NCI-H2227 (cell line): ENCODE data around the gene RET.

Source experiments
- DNase-seq: peaks from one replicate; lab custom pipeline; 2025; ENCODE audit not compliant: unreplicated experiment; lab: John Stamatoyannopoulos, UW

RET gene

DNA sequence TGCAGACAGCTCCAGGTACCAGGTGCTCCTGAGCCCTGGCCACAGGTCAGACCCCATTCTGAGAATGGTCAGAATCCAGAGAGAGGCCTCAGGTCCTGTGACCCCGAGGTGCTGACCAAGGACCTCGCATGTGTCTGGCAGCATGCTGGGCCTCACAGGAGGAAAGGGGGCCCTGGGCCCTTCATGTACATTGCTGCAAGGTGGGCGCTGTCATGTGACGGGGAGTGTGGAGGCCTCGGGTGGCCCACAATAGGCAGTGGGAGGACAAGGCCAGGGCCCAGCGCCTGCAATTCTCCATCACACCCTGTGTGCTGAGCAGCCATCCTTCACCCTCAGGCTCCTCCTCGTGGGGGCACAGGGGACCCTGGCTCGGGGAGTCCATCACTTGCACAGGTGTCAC is 15.5 kb upstream of the RET start:
- no peak for DNase-seq

DNA sequence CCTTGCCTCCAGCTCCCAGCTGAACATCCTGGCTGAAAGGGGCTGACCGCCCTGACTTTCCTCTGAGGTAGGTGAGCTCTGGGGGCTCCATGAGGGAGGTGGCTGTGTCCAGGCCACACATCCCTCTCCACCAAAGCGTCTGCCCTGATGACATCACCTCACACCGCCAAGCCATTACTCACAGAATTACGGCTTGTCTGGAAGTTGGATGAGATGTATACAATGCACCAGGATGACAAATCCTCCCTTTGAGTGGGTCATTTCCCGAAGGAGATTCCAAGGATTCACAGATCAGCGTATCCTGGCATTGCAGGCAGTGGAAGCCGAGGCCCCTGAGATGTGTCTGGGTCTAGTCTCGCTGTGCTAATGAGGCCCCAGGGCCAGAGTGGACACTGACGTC is 15.1 kb upstream of the RET start:
- no peak for DNase-seq

DNA sequence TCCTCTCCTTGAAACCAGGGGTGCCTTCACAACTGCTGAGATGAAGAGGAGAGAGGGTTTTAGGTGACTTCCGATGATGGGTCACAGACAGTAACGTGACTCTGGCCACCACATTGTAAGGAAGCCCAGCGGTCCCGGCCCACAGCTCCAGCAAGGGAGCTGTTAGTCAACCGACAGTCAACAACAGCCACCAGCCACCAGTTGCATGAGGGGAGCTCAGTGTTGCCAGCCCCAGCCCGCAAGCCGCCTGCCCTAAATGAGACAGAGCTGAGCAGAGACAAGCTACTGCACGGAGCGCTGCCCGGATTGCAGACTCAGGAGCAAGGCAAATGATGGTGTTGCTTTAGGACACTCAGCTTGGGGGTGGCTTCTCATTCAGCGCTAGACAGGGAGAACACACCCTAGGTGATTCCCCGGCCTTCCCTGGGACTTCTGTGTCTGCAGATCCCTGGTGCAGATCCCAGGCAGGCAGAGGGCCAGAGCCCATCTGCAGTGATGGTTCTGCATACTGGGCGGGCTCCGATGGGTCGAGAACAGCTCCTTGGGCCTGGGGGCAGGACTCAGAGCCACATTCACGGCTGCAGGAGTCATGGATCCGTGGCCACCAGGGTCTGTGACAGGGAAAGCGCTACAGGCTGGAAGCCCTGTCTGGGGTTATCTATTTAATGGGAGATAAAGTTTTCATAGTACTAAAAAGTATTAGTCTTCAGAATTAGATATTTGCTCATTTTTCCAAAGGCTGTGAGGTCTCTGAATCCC is 14.3 kb upstream of the RET start:
- no peak for DNase-seq

DNA sequence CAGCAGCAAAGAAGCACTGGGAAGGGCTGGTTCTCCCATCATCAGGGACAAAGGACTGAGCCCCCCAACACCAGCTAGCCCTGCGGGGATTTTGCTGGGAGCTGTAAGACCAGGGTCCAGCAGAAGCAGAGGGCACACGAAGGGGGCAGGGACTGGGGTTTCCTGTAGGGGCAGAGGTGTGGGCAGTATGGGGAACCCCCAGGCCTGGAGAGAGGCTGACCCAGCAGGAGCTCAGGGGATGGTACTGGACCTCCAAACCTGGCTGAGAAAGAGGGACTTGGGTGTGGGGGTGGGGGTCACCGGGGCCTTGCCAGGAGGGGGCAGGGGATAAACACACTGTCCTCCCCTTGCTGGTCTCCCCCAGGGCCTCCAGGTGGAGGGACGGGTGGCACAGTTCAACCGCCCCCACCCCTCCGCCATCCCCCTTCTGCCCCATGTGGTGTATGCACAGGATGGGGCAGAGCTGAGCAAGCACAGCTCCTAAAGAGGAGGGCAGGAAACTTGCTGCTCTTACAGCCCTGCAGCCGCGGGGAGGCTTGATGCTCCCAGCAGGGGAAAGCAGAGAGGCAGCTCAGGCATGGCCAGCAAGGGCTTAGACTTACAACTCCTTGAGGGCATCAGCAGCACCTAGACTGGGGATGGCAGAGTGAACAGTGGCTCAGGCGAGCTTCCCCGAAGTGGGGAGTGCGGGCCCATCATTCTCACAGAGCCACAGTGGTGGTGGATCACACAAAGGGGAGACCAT is 12.4 kb upstream of the RET start:
- no peak for DNase-seq

DNA sequence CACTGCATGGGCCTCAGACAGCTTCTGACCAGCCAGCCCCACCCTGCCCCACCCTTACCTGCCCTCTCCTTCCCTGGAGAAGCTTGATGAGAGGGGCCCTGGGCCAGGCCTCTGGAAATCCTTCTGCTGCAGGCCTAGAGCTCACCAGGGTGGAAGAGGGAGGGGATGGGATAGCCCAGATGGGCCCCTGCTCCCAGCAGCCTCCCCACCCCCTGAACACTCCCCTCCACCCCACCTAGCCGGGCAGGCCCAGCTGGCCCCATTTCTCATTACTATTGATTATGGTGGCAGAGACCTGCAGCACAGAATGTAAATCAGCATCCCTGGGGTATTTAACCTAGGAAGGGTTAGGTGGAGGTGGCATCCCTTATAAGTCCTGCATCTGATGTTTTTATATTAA is 11.6 kb upstream of the RET start:
- DNase-seq: no peak

DNA sequence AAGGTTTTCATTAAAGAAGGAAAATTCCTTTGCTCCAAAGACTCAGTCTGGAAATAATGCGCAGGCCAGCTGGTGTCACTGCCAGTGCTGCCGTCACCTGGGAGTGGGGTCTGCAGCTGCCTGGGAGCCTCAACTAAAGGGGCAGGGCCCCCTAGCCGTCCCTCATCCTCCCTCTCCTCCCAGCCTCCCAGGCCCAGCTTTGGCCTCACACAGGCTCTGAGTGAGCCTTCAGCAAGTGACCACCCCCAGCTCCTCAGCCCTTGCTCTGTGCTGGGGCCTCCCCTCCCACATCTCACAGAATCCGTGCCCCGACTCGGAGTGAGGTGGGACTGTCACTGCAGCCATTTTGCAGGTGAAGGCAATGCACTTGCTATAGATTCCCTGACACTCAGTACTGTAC is 11.1 kb upstream of the RET start:
- DNase-seq: no peak

DNA sequence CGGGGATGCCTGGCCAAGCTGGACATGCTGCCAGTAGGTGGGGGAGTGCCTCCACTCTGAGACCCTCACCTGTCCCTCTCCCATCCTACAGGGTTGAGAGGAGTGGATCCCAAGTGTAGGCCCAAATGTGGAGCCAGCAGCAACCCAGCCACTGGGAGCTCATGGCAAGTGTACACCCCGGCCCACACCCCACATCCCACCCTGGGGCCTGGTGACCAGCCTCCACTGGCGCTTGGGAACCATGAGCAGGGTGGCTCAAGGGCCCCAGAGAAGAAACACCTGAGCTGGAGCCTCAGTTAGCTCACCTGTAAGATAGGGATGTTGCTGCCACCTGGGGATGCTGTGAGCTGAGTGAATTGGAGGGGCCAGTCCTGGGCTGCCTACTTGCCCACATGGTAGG is 10.4 kb upstream of the RET start:
- DNase-seq: no peak

DNA sequence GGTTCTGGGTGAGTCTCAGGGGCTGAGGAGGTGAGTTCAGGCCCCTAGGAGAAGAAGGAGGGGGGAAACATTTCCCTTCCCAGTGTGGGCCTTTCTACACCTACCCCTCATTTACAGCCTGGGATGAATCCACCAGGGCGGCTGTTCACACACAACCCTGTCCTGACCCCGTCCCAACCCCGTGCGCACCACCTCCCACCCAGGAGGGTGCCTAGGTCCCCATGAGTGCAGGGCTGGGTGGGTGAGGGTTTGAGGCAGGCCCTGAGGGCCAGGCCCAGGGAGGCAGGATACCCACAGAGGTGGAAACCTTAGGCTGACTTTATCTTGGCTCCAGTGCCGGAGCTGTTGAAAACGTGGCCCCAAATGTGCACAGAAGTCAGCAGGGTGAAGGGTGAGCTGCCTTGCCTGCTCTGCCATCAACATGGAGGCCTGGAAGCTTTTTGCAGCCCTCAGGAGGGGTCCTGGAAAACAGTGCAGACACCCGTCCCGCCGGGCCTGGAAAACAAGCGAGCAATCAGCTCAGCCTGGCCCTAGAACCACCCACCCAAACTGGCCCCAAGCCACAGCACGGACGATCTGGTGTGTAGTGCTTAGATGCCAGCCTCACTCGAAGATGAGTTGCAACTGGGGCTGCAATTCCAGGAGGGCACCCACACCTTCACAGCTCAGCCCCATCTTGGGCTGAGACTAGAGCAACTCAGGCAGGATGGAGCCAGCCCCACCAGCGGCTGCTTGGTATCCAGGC is 9.3 kb upstream of the RET start:
- no peak for DNase-seq

DNA sequence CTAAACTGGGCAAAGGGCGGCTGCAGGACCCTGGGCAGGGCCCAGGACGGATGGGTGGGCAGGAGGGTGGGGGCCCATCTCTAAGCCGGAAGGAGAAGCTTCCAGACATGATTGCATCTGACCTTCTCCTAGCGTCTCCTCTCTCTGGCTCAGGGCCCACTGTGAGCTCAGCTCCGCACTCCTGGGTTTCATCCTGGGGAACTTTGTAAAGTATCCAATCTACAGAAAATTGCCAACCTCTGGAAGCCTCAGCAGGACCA is 8.8 kb upstream of the RET start:
- no peak for DNase-seq

DNA sequence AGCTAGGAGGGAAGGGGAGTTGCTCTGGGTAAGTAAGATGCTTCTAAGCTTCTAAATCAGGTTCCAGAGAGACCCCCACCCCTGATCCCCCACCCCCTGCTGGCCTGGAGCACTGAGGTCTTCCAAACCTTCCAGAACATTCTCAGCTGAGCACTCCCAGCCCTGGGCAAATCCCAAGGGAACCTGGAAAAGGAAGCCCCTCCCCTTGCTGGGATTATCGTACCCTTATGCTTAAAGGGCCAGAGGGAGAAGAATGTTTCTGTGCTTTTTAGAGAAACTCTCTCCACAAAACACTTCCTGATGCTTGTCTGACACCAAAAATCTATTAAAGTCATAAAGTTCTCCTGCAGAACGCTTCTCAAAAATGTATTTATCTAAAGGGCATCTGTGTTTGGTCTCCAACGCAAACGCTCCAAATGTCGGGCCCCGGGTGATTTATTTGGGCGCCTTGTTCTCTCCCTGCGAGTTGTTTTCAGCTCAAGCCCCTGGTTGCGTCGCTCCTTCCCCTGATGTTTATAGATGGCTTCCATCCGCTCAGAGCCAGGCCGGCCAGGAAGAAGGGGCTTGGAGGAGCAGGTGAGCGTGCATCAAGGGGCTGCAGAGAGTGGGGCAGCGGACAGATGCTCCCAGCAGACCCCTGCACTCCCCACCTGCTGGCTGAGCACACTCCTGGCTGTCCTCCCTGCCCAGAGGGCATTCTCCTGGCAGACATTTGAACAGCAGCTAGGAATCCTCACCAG is 8.2 kb upstream of the RET start:
- DNase-seq: no peak

DNA sequence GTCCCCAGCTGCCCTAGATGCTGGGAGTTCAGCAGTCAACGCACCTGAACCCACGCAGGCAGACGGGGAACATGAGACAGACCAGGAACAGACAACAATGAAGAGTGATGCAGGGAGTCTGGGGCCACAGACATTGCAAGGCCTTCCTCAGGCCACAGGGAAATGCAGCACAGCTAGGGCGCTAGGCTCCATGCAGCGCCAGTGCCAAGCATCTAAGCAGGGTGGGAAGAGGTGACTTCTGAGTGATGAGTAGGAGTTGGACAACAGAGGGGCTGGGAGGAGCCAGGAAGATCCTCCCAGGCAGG is 7.7 kb upstream of the RET start:
- DNase-seq: no peak

DNA sequence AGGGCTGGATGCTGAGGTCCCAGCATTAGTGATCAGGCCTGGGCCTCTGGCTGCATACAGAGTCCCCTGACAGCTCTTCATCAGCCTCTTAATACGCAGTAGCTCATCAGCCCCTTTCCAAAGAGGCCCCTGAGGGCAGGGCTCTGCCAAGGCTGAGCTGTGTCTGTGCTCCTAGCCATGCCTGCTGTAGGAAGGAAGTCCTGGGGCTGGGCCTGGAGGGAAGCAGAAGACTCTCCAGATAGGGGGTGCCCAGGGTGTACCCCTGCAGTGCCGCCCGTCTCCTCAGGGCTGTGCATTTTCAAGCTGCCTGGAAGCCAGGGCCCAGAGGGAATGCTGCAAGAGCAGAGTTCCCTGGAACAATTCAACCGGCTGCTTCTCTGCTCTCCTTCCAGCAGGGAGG is 7.3 kb upstream of the RET start:
- no peak for DNase-seq

DNA sequence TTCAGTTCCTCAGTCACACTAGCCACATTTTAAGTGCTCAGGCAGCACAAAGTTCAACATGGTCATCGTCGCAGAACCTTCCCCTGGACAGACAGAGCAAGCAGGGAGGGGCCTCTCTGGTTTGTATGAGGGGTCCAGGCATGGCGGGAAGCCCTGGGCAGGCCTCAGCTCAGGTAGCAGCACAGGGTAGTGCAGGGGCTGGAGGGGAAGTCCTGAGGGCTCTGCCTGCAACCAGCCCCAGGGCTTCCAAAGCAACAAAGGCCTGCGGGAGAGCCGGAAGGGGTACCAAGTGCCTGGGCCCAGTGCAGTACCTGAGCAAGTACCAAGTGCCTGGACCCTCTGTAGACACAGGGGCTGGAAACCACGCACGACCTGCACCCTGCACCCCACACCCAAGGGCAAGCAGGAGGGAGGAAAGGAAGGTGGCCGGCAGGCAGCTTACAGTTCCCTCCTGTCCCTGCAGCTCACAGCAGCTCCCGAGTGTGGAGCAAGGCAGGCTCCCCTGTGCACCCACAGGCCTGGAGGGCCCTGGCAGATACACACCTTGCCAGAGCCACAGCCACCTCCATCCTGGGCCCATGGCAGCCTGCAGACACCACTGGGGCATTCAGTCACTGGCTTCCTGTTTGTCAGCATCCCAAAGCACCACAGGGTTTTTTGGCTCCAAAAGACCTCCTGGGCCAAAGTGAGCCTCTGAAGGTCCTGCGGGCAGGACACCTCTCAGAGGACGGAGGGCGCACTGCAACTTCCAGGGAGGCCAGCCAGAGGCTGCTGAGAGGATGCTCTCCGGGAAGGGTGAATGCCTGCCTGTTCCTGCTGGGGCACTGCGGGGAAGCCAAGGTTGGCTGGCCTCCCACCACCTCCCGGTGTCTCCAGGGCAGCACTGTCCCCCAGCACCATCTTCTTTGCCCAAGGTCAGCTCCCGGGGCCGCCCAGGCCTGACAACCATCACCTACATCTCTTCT is 6.5 kb upstream of the RET start:
- no peak for DNase-seq

DNA sequence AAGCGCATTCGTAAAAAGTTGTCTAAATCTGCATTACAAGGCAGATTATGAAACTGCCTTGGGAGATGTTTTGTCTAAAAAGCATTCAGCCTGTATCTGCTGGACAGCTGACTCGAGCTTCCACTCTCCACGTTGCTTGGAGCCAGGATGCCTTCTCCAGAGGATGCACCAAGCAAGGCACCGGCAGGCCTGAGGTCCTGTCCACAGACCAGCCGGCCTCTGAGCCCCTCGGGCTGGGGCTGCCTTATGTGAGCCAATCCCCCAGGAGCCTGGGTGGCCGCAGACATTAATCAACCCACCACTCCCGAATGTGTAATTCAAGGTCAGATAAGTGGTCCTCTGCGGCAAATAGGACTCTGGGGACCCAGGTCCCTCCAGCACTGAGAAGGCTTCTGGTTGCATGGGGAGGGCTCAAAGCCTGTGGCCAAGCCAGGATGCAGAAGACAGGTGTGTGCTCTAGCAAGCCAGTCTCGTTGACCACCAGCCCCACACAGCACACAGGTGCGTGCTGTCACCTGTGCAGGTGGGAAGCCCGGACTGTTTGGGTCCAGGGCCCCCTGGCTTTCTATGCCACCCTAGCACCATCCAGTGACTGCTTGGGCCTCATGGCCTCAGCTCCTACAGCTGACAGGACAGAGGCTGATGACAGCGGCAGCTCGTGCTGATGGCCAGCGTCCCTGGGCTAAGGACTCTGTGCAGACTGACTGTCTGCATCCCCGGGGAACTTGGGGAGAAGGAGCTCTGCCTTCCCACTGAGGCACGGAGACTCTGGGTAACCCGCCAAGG is 4.8 kb upstream of the RET start:
- no peak for DNase-seq

DNA sequence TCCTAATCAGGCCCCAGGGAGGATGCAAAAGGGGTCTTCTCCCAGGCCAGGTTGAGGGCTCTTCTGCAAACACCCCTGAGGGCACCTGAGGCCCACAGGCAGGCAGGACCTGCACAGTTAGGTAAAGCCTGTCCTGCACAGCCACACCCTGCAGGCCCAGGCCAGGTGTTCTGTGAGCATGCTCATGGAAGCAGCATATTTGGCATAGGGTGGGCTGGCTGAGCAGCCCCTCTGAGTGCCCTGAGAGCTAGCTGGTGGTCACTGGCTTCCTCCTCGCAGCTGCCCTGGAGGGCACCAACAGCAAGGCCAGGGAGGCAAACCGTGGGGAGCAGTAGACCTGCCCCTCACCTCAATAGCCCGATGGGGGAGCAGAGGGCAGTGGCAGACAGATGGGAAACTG is 3.7 kb upstream of the RET start:
- DNase-seq: no peak

DNA sequence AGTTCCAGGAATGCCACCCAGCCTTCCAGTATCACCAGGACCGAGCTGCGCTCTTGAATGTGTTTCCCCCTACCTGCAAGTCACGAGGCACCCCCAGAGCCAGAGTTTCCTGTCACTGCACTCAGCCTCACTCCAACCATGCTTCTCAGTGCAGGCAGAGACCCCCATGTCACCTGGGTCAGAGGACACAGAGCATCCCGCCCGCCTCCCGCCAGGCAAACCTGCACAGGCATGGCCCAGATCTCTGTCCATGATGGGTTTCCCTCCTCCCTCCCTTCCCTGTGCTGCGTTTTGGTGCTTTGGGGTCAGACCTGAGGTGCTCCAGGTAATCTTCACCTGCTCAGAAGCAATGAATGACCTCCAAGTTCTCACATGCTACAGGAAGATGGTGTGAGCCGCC is 3.1 kb upstream of the RET start:
- DNase-seq: no peak

DNA sequence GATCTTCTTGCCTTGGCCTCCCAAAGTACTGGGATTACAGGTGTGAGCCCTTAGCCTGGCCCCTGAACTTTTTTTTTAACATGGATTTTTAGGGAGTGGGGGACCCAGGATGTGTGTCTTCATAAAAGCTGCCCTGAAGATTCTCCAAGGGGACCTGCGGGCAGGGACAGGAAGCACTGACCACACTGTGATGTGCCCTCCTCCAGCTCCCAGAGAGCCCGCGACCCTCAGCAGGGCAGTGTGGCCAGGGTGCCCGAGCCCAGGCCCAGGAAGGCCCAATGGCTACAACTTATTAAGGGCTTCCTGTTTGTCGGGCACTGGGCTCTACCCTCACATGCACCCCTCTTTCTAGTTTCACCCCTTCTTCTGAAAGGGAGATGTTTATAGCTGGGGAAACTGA is 2.5 kb upstream of the RET start:
- no peak for DNase-seq

DNA sequence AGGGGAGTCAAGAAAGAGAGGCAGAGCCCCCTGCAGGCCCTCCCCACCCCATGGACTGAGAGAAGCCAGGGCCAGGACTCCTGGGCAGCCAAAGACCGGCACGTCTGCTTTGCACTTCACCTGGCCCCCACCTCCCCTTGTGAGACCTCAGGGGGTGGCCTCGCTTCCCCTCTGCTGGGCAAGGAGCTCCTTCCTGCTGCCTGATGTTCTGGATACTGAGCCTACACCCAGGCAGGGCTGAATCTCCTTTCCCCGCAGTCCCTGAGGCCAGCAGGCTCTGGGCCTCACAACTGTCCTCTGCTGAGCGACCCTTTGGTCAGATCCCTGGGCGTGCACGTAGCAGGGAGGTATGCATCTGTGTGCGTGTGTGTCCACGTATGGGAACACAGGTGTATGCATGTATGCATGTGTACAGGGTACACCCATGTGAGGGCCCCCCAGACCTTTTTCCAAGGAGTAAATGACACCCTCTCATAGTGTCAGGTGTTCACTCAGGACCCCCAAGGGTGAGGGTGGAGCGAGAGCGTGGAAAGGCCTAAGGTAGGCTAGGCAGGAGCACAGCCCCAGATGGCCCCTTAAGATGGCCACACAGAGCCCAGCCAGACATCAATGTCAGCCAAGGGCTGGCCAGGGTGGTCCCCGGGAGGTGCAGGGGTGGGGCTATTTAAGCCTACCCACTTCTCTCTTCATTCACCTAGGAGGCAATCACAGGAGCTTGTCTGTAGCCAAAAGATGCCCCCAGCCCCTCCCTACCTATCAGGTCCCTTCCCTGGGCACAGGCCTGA is 1.9 kb upstream of the RET start:
- DNase-seq: no peak

DNA sequence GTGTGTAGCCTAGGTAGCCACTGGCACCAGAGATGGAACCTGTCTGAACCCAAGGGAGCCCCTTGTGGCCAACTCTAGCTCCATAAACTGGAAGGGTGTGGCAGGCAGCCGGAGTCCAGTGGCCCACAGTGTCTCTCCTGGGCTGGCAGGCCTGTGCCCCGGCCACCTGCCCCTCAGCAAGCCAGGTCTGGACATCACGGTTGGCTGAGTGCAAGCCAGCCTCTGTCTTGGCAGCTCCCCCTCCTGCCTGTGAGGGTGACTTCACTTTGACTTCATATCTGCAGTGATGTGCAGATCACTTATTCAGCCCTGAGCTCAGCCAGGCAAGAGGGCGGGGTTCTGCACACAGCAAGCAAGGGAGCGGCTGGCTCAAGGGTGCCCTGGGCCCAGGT is 1.3 kb upstream of the RET start:
- no peak for DNase-seq
